Panc1 (cell line): ENCODE data around the gene EXOC6B.

ENCODE experiments used
- CTCF ChIP-seq: fragments of 450-650 bp; IDR thresholded peaks from 2 replicates; pipeline ENCODE4 v1.5.1; 2017; ENCODE audit warnings: mild to moderate bottlenecking
- POLR2AphosphoS5 ChIP-seq: IDR thresholded peaks from 2 replicates; pipeline ENCODE4 v1.6.1; 2012; ENCODE audit warnings: mild to moderate bottlenecking, low read depth, low read length, moderate library complexity
- SIN3A ChIP-seq: IDR thresholded peaks from 2 replicates; pipeline ENCODE4 v1.6.1; 2012; ENCODE audit warnings: low read depth, mild to moderate bottlenecking, low read length, moderate library complexity, borderline replicate concordance; ENCODE audit not compliant: insufficient read depth

- TF ChIP-seq CTCF (no peak), POLR2AphosphoS5 (no peak), SIN3A (no peak)
Observed at GRCh38 chr2:72727356-72727755, 98.5 kb downstream of the EXOC6B start.
